Muscle of back (tissue), 11 donors: Measurements from ENCODE around the gene PPIL1. TPM values are rescaled to one million over a fixed set of nuclear protein-coding genes. Genes with fewer than 3 reads are reported as not detected.

Experiments used
- DNase-seq, 3 donors: peaks; one replicate each; pipeline versions ENCODE4 v3.0.0 to v3.0.0-alpha.2; 2013
- polyA plus RNA-seq, 10 donors: library from polyadenylated mRNA; unstranded; fragments of 120-200 nt; gene quantifications; one replicate each; pipeline ENCODE4 v1.2.1, GENCODE V29; 2013; ENCODE audit not compliant: insufficient read length in 10 of 10

The PPIL1 gene
- polyA plus RNA-seq, 10 donors, result 31.7 to 42.8 (median 35.3) TPM

DNA sequence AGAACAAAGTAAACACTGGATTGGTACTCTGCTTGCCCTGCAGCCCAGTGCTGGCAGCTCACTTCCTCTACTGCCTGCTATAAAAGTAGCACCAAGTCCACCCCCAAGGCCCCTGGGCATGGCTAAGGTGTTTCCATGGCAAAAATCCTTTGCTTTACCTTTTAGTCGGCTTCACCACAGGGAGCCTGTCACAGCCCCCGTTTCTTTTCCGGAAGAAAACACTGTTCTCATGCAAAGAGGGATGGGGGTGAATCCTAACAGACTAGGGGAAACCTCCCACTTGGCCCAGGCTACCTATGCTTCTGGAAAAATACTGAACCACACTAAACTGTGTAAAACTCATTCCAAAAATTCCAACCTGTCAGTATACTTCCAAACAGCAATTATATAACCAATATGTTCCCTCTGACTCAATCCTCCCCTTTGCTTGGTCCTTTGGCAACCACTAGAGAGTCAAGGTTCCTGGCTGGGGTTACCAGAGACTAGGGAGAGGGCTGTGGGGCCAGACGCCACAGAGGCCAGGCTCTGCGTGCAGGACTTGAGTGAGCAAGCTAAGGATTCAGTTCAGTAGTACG is 16.1 kb downstream of the PPIL1 start:
- DNase-seq, result peak in 2 of 3 donors; percentile 30 to 54

DNA sequence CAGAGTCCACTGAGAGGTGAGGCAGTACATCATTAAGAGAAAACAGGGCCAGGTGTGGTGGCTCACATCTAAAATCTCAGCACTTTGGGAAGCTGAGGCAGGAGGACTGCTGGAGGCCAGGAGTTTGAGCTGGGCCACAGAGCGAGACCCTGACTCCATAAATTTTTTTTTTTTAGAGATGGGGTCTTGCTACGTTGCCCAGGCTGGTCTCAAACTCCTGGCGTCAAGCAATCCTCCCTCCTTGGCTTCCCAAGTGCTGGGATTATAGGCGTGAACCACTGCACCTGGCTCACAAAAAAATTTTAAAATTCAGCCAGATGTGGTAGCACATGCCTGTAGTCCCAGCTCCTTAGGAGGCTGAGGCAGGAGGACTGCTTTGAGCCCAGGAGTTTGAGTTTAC is 17.3 kb downstream of the PPIL1 start:
- no peak for DNase-seq

DNA sequence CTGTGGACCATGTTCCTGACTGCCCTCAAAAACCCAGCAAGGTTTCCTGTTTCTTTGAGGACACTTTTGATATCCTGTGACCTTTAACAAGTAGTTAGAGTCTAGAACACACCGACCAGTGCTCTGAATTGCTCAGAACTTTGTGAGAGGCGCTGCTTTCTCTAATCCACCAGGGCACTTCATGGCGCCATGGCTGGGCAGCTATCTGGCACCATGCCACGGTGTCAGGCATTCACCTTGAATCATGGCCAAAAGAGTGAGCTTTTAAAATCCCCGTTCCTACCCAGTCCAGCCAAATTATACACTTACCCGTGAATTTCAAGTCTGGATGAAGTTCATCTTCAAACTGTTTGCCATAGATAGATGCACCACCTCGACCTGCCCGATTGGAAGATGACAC is 18.3 kb downstream of the PPIL1 start:
- no peak for DNase-seq

DNA sequence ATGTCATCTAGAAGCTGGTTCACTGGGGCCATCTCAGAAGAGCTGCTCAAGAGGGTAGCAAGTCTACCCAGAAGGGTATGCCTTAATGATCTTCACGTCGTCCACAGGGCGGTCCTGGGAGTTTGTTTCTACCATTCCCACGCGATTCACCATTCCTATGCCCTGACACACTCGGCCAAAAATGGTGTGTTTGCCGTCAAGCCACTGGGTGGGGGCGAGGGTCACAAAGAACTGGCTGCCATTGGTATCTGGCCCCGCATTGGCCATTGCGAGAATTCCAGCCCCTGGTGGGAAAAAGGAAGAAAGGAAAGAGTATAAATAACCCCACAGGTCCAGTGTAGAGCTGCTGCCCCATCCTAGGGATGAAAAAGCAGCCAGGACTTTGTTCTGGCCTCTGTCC is 18.9 kb downstream of the PPIL1 start:
- no peak for DNase-seq

DNA sequence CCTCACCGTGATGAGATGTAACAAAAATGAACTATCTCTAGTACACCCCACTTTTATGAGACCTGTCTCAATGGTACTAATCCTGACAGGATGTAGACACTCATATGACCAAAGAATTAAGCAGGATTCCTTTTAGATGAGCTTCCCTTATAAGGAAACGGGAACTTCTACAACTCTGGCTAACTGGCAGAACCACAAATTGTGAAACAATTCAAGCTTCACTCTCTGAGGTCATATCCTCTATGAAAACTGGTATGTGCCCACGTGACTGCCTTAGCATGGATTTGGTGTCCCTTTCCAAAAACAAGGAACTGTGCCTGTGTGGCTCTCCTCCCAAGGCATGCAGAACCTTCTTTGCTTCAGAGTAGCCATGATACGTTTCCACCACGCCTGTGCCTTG is 21.3 kb downstream of the PPIL1 start:
- DNase-seq, result no peak

DNA sequence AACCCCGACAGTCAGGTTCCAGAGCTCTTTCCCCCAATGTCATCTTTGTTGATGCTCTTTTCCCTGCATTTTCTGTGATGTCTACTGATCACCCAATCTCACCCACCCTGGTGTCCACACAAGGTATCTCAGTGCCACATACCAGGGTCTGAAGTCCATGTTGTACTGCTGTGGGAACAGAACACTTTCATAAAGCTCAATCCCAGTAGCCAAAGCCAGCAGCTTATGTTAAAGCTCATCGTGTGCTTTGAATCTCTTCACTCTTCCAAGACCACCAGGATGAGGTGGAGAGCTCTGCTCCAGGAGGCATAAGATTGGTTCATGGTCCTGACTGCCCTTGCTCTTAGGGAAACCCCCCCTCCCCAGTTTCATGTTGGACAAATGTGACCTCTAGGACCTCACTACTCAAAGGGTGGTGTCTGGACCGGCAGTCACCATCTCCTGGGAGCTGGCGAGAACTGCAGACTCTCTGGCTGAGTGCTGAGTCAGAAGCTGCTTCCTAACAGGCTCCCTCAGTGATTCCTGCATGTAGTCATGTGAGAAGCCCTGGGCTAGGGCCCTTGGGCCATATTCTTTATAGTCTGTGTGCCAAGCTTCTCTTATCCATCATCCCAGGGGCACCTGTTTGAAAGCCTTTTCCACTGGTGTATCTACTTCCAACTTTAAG is 22.0 kb downstream of the PPIL1 start:
- DNase-seq, result no peak

DNA sequence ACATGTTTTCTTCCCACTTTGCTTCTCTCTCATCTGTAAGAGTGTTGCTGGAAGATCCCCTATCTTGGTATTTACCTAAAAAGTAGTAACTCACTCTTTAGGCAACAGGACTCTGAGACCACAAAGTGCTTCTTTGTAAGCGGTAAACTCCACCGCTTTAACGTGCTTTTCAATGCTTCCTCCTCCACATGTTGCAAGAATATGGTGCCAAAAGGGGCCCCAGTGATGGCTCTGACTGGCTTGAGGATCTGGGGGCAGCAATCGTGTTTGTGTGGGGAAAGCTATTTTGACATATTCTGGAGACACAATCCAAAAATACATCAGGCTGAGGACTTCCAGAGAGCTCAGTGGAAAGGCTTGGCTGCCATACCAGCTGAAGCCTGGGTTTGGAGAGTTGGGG is 23.0 kb downstream of the PPIL1 start:
- DNase-seq, result no peak

DNA sequence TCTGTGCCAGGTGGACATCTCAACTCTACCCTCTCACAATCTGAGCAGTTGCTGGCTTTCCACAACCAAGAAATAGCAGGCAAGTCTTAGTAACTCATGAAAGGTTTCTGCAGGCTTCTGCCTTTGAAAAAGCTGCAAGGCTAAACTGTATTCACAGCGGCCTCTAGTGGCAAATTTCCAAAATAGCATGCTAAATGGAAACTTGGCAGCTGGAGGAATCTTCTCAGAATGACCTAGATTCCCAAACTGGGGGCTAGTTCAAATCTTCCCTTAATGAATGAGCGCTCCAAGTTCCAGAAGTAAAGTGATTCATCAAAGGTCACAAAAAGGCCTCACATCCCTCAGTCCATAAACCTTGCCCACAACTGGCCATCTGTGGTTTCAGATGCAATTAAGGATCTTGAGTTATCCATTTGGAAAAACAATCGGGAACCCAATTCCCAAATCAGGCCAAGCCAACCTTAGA is 23.4 kb downstream of the PPIL1 start:
- peak; percentile 74 to 89 (median 87) for DNase-seq

DNA sequence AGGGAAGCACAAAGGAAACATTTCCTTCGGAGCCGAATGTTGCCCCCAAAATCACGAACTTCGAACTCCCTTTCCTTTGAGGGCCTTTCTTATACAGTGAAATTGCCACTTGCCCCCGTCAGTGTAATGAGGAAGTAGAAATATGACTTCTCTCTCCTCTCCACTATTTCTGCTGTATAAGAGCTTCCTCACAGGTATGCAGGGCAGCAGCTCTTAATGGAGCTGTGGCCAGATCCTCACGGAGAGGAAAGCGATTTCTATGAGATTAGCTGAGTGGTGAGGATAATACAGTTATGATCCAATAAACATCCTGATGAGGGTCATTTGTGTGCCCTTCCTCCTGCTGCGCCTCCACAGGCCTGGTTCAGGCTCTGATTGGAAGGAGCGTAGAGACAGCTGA is 24.6 kb downstream of the PPIL1 start:
- DNase-seq, result no peak

DNA sequence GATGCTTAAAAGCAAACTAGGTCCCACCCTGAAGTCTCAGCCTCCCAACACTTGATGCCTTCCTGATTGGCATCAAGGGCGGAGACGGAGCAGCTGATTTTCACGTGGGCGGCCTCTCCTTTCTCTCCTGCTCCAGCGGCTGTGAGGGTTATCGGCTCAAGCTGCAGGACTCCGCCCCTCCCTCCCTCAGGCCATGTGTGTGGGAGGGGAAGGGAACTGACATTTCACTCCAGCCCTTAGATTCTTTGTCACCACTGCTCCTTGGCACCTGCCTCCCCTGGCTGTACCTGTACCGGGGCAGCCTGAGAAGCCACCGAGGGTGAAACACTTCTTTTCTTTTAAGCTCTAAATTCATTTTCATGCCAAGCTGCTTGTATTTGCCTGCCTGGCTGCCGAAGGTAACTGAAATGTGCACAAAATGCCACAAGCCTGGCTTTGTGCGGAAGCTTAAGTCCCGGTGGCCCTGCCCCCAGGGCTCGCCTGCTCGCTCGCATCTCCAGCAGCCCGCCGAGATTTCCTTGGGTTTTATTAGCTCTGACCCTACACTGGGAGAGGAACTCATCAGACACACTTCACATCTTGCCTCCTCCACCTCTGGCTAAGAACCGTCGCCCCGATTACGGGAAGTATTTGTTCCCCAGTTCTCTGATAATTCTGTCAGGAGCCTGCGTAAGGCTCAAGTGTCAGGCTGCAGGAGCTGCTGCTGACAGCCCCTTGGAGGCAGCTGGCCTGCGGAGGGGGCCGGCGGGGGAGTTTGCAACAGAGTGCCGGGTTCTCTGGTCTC is 25.8 kb downstream of the PPIL1 start:
- DNase-seq, result peak in 1 of 3 donors; percentile 66

DNA sequence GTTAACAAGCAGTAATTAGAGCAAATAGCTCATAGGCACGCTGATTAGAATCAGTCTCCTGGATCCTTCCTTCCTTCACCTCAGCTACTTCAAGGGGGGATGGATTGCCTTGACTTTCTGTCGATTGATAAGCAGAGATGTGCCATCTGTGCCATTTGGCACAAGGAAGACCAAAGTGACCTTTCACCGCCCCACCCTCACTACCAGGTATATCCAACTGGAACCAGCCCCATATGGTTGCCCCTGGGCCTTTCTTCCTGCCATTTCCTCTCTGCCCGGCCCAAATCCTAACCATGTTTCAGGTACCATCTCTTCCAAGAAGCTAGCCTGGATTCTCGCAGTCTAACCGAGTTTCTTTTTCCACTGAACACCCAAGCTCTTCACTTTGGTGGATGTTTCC is 26.6 kb downstream of the PPIL1 start:
- DNase-seq, result no peak

DNA sequence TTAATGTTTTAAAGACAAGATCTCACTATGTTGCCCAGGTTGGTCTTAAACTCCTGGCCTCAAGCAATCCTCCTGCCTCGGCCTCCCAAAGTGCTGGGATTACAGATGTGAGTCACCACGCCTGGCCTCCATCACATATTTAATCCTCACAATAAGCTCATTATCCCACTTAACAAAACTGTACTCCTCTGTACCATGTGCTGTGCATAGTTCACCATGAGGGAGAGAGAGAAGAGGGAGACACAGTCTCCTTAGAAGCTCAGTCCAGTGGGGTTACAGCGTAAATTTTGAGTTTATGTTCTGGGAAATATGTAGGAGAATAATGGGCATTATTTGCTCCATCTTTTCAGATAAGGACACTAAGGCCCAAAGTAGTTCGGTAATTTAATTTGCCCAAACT is 27.5 kb downstream of the PPIL1 start:
- DNase-seq, result no peak

DNA sequence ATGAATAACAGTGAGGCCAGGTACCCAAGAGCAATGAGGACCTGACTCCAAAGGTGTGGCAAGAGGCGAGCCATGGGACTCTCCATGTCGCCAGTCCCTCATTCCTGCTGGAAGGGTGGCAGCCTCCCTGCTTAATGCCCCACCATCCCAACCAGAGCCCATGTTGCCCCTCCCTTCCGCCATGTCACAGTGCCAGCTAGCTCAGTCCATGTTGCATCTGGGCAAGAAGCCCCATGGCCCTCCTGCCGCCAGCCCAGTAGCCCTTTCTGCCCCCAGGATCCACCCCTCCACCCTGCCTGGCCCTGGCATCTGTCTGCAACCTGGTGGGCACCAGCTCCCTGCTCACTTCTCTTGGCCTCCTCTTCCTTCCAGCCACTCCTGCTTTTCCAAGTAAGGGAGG is 29.4 kb downstream of the PPIL1 start:
- no peak for DNase-seq

DNA sequence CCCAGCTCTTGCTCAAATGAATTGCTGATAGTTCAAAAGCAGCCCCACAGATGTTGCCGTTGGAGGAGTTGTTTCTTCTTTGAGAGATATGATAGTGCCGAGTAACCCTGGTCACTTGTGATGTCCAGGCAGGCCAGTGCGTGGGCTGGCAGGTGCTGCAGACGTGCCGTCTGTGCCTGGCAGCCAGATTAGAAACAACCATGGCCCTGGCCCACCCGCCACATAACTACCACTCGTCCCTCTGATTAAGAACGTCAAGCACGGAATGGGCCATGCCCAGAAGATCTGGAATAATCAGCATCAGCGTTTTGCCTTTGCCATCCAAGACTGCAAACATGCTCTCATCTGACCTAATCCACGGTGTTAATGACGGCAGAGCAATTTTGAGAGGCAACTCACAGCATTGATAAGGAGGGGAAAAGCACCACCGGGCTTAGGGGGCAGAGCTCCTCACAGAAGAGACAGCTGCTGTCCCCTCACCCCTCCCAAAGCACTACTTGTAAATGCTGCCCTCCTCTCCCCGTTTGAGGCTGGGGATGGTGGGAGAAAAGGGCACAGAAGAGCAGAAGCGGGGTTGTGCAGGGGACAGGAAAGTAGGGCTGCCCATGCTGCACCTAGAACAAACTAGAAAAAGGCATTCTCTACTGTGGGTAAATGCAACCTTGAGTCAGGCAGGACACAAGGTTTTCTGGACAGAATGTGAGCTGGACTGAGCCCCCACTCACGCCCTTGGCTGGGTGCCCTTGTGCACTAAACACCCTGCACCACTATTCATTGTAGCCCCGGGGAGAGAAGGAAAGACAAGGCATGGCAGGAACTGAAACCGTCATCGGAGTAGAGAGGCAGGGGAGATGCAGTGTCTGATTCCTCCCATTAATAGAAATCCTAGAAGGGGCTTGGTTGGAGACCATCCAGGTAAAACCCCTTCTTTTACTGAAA is 30.1 kb downstream of the PPIL1 start:
- DNase-seq, result no peak

DNA sequence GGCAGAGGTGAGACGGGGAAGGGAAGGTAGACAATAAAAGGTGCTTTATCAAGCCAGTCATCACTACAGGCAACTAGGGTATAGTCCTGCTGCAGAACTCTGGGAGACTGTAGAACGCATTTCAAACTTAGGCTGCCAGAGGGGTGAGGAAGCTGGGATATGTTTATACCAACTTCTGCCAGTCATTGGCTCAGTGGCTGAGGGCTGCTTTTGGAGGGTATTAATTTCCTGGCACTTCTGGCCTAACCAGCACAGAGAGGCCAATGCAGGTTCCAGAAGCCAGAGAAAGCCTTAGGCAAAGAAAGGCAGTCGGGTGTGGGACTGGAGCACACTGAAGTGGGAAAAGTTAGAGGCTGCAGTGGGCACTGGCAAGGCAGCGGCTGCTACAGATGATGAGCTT is 31.4 kb downstream of the PPIL1 start:
- no peak for DNase-seq

DNA sequence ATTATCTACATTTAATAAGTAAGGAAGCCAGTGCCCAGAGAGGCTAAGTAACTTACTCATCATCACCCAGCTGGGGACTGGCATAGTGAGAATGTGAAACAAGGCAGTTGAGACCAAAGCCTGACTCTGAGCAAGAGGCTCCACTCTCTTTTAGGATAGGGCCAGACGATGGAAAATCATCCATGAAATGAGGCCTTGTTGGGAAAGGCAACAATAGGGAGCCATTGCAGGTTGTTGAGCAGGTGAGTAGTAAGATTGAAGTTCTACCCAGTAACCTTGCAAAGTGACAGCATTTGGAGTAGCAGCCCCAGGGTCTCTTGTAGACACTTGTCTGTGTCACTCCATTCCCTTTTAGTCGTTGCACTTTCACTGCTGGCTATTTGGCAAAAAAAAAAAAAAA is 32.8 kb downstream of the PPIL1 start:
- DNase-seq, result no peak

DNA sequence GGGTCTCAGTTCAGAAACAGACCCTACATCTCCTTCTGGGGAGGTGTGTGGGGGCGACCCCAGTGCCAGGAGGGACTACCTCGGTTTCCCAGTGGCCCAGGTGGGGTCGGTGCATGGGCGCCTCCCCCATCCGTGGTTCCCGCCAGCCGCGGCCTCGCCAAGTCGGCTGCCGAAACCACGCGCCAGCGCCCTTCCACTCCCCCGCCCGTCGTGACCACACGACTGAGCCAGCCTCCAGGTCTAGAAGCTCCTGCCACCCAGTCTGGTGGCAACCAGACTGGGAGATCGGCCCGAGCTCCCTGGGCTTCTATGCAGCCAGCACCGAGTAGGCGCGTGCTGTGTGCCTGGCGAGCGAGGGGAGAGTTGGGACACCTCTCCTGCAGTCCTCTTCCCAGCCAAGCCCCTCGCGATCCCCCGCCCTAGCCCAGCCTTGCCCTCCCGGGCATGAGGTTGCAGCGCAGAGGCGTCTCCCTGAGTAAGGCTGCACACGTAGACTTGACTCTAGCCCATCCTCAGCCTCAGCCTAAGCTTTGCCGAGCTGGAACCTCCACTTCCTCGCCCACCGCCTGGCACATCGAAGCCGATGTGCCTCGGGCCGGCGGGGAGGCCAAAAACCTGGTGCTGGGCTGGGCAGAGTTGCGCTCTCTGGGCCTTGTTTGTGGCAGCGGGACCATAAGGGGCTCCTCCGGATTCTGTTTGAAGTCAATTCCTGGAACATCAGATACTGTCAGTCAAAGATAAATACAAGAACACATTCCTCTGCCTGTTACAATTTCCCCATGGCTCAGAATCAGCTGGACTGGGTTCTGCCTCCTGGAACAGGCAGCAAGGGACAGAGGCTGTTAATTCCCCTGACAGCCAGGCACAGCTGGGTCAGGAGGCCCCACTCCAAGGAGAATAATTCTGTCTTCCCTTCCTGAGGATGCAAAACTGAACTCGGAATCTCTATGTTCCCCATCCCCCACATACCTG is 33.9 kb downstream of the PPIL1 start:
- DNase-seq, result peak in 2 of 3 donors; percentile 44 to 68

DNA sequence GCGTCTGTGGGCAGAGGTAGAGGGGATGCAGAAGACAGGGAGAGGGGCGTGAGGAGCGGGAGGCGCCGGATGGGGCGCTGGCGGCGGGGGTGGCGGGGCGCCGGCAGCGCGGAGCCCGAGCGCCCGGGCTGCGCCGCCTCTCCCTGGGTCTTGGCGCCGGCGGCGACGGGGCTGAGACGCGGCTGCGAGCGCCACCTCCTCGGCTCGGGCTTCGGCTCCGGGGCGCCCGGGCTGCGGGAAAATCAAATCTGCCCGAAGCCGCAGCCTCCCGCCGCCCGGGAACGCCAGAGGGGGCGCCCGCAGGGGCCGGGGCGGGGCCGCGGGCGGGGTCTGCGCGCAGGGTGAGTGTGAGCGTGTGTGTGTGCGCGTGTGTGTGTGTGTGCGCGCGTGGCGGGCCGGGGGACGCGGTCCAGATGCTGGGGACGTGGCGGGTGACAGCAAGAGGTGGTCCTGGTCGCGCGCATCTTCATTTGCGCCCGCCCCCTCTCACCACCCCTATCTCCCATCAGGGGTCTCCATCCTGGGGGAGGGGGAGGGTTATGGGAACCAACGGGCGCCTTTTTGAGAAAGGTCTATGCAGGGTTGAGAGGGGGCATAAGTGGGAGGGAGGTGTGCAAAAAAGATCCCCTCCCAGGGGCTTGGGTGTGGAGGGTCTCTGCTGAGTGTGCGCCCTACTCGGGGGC is 34.7 kb downstream of the PPIL1 start:
- DNase-seq, result peak in 2 of 3 donors; percentile 51 to 76

DNA sequence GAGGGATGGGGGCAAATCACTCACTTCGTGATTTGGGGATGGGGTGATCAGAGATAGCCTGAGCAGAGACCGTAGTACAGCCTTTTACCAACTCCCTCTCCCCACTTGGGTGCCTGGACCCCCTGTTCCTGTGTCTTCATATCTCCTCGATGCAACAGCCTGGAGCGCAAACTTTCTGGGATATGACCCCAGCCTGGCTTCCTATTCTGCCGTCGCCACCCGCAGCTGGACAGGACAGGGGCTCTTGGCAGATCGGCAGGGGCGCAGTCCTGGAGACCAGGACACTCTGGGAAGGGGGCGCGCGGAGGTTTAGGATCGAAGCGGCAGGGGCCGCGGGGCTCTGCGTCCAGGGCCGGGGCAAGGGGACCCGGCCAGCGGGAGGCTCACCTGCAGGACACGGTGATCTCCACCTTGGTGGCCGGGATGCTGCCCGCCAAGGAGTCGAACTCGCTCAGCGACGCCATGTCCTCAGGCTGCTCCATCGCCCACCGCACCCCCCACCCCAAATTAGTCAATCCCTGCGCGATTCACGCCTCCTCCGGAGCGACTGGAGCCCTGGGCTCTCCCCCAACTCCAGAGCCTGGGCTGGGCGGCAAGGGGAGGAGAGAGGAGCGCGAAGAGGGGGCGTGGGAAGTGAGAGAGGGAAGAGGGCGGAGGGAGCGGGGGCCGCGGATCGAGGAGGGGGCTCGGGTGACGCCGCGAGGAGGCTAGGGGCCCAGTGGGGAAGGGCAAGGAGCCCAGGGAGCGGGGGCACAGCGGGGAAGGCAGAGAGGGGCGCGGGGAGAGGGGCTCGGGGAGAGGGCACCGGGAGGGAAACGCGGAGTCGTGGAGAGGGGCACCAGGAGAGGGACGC is 35.5 kb downstream of the PPIL1 start, which contains the start of gene CPNE5:
Gene CPNE5, minus strand, starts transcription at position 549 of the 853 bp plus-strand sequence. Its CDS starts 67 bp downstream, at position 482.
- DNase-seq, result peak in 1 of 3 donors; percentile 76
